ENCODE measurements around the gene COLQ. TPM values are rescaled to one million over a fixed set of nuclear protein-coding genes. Genes with fewer than 3 reads are reported as not detected.

COLQ gene
- total RNA-seq, 4 donors from 2014 or later: 0.81 to 3.1 (median 2.8) TPM

GRCh38 chr3:15556512-15556911 is 35.0 kb upstream of the COLQ start:
- no peak overlapping the region for H3K4me3 ChIP-seq (replicated peaks in 1 of 3)
- WGBS, 2 donors: 70 to 77% methylated on average over 2 of the region's 2 CpGs
- H3K36me3 ChIP-seq: no peaks in the 10 kb centered on the region
- H3K4me1 ChIP-seq: peaks cover 15% of the 10 kb centered on the region in 2 donors
- DNase-seq: no peak
- no peaks in the 10 kb centered on the region for H3K9me3 ChIP-seq
- intact Hi-C loops (cut with DNase I): loop anchor here (5.0 to 10.0 kb wide), 2 partner anchors 129 to 342 kb away; partner anchors contain the start of genes EAF1 and METTL6
- TF ChIP-seq, protein P1, sequence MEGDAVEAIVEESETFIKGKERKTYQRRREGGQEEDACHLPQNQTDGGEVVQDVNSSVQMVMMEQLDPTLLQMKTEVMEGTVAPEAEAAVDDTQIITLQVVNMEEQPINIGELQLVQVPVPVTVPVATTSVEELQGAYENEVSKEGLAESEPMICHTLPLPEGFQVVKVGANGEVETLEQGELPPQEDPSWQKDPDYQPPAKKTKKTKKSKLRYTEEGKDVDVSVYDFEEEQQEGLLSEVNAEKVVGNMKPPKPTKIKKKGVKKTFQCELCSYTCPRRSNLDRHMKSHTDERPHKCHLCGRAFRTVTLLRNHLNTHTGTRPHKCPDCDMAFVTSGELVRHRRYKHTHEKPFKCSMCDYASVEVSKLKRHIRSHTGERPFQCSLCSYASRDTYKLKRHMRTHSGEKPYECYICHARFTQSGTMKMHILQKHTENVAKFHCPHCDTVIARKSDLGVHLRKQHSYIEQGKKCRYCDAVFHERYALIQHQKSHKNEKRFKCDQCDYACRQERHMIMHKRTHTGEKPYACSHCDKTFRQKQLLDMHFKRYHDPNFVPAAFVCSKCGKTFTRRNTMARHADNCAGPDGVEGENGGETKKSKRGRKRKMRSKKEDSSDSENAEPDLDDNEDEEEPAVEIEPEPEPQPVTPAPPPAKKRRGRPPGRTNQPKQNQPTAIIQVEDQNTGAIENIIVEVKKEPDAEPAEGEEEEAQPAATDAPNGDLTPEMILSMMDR (IDR thresholded peaks at IDR 0.05): no peak
- no peak for TF ChIP-seq POLR2A (IDR thresholded peaks at IDR 0.05)
- no peaks in the 10 kb centered on the region for H3K27me3 ChIP-seq
- no peak overlapping the region for H3K27ac ChIP-seq

DNA sequence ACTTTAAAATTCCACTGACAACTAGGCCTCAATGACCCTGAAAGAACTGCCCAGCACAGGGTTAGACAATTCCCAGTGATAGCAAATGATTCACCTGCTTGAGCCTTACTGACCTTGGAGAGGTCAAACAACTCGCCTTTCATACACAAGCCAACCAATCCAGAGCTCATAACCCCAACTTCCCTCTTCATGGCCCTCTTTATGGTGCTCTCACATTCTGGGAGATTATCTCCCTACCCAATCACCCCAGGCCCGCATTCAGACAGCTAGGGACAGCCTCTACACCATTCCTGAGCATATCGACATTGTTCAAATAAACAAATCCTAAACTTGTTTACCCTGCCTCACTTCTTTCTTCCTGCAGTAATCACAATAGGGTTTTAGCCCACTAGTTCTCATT is 32.2 kb upstream of the COLQ start:
- intact Hi-C loops (cut with DNase I): loop anchor here (10.0 kb wide), 1 partner anchor 339 kb away; no protein-coding TSS in a partner anchor
- no peaks in the 10 kb centered on the region for H3K36me3 ChIP-seq
- H3K27me3 ChIP-seq: no peaks in the 10 kb centered on the region
- DNase-seq: no peak
- TF ChIP-seq, protein P1 (IDR thresholded peaks at IDR 0.05): no peak
- no peak for TF ChIP-seq POLR2A (IDR thresholded peaks at IDR 0.05)
- H3K9me3 ChIP-seq: no peaks in the 10 kb centered on the region
- 59 to 72% methylated on average over 3 of the region's 3 CpGs for WGBS, 2 donors
- H3K27ac ChIP-seq: peak overlapping the region in 1 of 3 donors; percentile 5
- H3K4me3 ChIP-seq (replicated peaks in 1 of 3): no peak overlapping the region
- peaks cover 10 to 11% of the 10 kb centered on the region in 2 donors for H3K4me1 ChIP-seq

GRCh38 chr3:15551902-15552301 is 30.4 kb upstream of the COLQ start:
- H3K4me1 ChIP-seq: peaks cover 0 to 3% of the 10 kb centered on the region in 2 donors
- H3K36me3 ChIP-seq: no peaks in the 10 kb centered on the region
- H3K27me3 ChIP-seq: no peaks in the 10 kb centered on the region
- intact Hi-C loops (cut with DNase I): loop anchor here (10.0 kb wide), 1 partner anchor 337 kb away; no protein-coding TSS in a partner anchor
- H3K4me3 ChIP-seq (replicated peaks in 1 of 3): no peak overlapping the region
- TF ChIP-seq, protein P1 (IDR thresholded peaks at IDR 0.05): no peak
- no peak for TF ChIP-seq POLR2A (IDR thresholded peaks at IDR 0.05)
- no peak for DNase-seq
- H3K9me3 ChIP-seq: no peaks in the 10 kb centered on the region
- no peak overlapping the region for H3K27ac ChIP-seq
- 100% methylated on average over 1 of the region's 1 CpG for WGBS, 2 donors

DNA sequence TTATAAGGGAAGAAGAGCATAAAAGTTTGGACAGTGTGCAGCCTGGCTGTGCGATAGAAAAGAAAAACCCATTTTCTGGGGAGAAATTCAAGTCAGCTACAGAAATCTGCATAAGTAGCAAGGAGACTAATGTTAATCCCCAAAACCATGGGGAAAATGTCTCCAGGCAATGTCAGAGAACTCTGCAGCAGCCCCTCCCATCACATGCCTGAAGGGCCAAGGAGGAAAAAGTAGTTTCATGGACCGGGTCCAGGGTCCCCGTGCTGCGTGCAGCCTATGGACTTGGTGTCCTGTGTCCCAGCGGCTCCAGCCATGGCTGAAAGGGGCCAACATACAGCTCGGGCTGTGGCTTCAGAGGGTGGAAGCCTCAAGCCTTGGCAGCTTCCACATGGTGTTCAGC is 28.3 kb upstream of the COLQ start:
- H3K36me3 ChIP-seq: no peaks in the 10 kb centered on the region
- no peak overlapping the region for H3K27ac ChIP-seq
- H3K4me1 ChIP-seq: peaks cover 0 to 3% of the 10 kb centered on the region in 2 donors
- H3K27me3 ChIP-seq: no peaks in the 10 kb centered on the region
- no peak for DNase-seq
- no peaks in the 10 kb centered on the region for H3K9me3 ChIP-seq
- H3K4me3 ChIP-seq (replicated peaks in 1 of 3): no peak overlapping the region
- 58 to 91% methylated on average over 5 to 6 of the region's 6 CpGs for WGBS, 2 donors
- intact Hi-C loops (cut with DNase I): loop anchor here (10.0 kb wide), 1 partner anchor 335 kb away; no protein-coding TSS in a partner anchor
- no peak for TF ChIP-seq POLR2A (IDR thresholded peaks at IDR 0.05)
- TF ChIP-seq, protein P1 (IDR thresholded peaks at IDR 0.05): no peak

DNA sequence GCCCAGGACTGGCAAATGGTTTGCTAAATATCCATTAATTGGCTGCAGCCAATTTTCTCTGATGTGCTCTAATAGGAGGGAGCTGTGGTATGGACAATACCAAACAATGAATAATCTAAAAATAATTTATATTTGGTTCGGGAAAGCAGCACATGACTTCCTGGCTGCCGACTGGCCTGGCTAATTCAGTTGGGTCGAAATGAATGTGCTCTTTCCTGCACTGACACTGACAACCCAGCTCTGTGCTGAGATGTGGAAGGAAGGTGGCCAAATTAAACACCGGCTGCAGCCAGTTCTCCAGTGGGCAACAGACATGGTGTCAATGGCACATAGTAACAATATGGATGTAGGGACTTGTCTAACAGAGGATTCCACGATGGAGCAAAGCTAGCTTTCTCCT is 21.1 kb upstream of the COLQ start:
- Histone ChIP-seq H3K4me3 (replicated peaks in 1 of 3) (no peak overlapping the region), H3K9me3 (no peaks in the 10 kb centered on the region), H3K27me3 (no peaks in the 10 kb centered on the region), H3K4me1 (no peaks in the 10 kb centered on the region), H3K36me3 (no peaks in the 10 kb centered on the region), H3K27ac (no peak overlapping the region)
- whole genome bisulfite sequencing, 2 donors: 65 to 75% methylated on average over 5 of the region's 5 CpGs
- intact Hi-C loops (cut with DNase I): no loop called here
- TF ChIP-seq POLR2A (IDR thresholded peaks at IDR 0.05): no peak
- TF ChIP-seq, protein P1 (IDR thresholded peaks at IDR 0.05): no peak
- no peak for DNase-seq
